ENCODE data around the gene RHO. TPM values are rescaled to one million over a fixed set of nuclear protein-coding genes. Genes with fewer than 3 reads are reported as not detected.

The RHO gene
- total RNA-seq, 1 experiment from 2014 or later = not detected

DNA sequence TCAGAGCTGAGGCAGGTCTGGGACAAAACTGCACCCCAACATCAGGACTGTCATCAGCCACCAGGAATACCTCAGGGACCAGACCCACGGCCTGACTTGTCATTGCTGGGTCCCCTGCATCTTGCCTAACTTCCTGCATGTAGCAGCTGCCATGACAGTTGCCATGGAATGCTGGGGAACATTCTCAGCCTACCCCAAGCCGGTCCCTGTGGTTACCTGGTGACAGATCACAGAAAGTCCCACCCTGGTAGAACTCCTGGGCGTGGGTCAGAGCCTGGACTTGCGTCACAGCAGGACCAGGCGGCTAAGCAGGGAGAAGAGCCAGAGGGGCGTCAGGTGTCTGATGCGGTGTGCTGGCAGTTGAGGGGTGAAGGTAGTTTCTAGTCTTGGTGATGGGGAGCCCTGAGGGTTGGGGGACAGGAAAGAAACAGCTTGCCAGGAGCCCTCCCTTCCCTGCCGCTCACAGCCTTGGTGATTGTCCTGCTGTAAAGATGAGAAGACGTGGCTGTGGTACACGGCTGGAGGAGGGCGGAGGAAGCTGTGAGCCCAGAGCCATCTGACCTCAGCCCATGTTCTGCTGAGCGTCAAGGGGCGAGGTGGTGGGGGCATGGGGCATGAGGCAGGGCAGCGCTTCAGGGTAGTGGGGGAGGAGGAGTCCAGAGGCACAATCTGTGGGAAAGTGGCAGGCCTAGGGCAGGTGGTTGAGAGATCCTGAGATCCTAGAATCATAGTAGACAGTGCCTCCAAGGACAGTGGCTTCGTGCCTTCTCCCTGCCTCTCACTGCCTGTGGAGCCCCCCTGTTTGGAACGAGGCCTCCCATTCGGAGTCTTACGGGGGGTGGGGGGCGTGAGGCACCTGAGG lies 19.9 kb downstream of the RHO start:
- Histone ChIP-seq H3K9ac (ENCODE audit: low read length) (no peak overlapping the region), H3K4me1 (ENCODE audit: control insufficient read depth in 1 of 2, insufficient read depth in 2 of 2, low read length in 2 of 2) (peaks cover 0 to 6% of the 10 kb centered on the region in 2 experiments; a peak in 1 of 4 replicates), H3K9me2 (ENCODE audit: insufficient read depth) (no peaks in the 10 kb centered on the region), H3K4me2 (ENCODE audit: low read length) (no peak overlapping the region), H2AFZ (ENCODE audit: low read depth, low read length, poor library complexity, severe bottlenecking) (no peak overlapping the region), H3K4me3 (replicated peaks in 1 of 2; ENCODE audit: low read depth in 1 of 2, low read length in 2 of 2) (no peak overlapping the region), H3K9me3 (ENCODE audit: control insufficient read depth in 1 of 2, insufficient read depth in 1 of 2, low read depth in 1 of 2, low read length in 2 of 2) (no peaks in the 10 kb centered on the region), H3K79me2 (ENCODE audit: insufficient read depth, low read length) (no peaks in the 10 kb centered on the region), H4K20me1 (ENCODE audit: insufficient read depth) (no peaks in the 10 kb centered on the region), H3K27me3 (ENCODE audit: insufficient read depth, low read length) (no peaks in the 10 kb centered on the region), H3K36me3 (ENCODE audit: control insufficient read depth in 1 of 2, insufficient read depth in 2 of 2, low read length in 2 of 2) (no peaks in the 10 kb centered on the region), H3K27ac (ENCODE audit: low read depth, low read length) (no peak overlapping the region)
- intact Hi-C loops (cut with micrococcal nuclease) = no loop called here
- RAD21 ChIA-PET (ENCODE audit: low non-redundant PET in 1 of 2, low total read pairs in 2 of 2, uncharacterized antibody in 2 of 2, unreplicated experiment in 2 of 2) = no interaction called here
- POLR2A ChIA-PET = no interaction called here
- CTCF ChIA-PET = no interaction called here
- no peak for ATAC-seq
- no peak for TF ChIP-seq SRF (IDR thresholded peaks at IDR 0.05; ENCODE audit: low read depth)
- TF ChIP-seq, protein P1, sequence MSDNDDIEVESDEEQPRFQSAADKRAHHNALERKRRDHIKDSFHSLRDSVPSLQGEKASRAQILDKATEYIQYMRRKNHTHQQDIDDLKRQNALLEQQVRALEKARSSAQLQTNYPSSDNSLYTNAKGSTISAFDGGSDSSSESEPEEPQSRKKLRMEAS (IDR thresholded peaks at IDR 0.05) = no peak
- TF ChIP-seq EGR1 (IDR thresholded peaks at IDR 0.05; ENCODE audit: low read depth) = no peak
- TF ChIP-seq FOSL1 (IDR thresholded peaks at IDR 0.05; ENCODE audit: low read depth) = no peak
- TF ChIP-seq, protein P2, sequence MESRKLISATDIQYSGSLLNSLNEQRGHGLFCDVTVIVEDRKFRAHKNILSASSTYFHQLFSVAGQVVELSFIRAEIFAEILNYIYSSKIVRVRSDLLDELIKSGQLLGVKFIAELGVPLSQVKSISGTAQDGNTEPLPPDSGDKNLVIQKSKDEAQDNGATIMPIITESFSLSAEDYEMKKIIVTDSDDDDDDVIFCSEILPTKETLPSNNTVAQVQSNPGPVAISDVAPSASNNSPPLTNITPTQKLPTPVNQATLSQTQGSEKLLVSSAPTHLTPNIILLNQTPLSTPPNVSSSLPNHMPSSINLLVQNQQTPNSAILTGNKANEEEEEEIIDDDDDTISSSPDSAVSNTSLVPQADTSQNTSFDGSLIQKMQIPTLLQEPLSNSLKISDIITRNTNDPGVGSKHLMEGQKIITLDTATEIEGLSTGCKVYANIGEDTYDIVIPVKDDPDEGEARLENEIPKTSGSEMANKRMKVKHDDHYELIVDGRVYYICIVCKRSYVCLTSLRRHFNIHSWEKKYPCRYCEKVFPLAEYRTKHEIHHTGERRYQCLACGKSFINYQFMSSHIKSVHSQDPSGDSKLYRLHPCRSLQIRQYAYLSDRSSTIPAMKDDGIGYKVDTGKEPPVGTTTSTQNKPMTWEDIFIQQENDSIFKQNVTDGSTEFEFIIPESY (IDR thresholded peaks at IDR 0.05; ENCODE audit: extremely low read depth, insufficient replicate concordance, low read length) = no peak
- no peak for TF ChIP-seq ZFX (IDR thresholded peaks at IDR 0.05)
- TF ChIP-seq POLR2A (IDR thresholded peaks at IDR 0.05; ENCODE audit: borderline replicate concordance, extremely low read depth, insufficient read depth, insufficient read length) = no peak
- no peak for TF ChIP-seq YY1 (IDR thresholded peaks at IDR 0.05; ENCODE audit: extremely low read depth, insufficient replicate concordance, low read depth, low read length)
- no peak for TF ChIP-seq SP1 (IDR thresholded peaks at IDR 0.05; ENCODE audit: low read depth)
- no peak for TF ChIP-seq EZH2 (IDR thresholded peaks at IDR 0.05)
- no peak for DNase-seq (ENCODE audit: low read depth, low spot score)
- no TSS peak for BruUV-seq (replicated peaks)

Data from HCT116 (cell line).